Measurements from ENCODE around the gene ZFYVE21.
A peak's percentile ranks its signal among the peaks of the same experiment; 100 is the strongest.
"Not testable (repeated sequence)": the region's sequence is repeated elsewhere in the genome, so short reads cannot be mapped to it uniquely, and the experiment has no call there.

Gene ZFYVE21

GRCh38 chr14:103715052-103716000 lies at the start of gene ZFYVE21, which contains the start of gene XRCC3:
Gene ZFYVE21 (plus strand): TSS chr14:103715810. CDS start chr14:103715842, 32 bp downstream.
Gene XRCC3 (minus strand): TSS chr14:103715451. CDS start chr14:103711087, 4,364 bp downstream.
- FAIRE-seq, result peak; percentile 99

- FAIRE-seq, result no peak
These were observed 47.9 kb upstream of the ZFYVE21 start for GRCh38 chr14:103667671-103668070.

DNA sequence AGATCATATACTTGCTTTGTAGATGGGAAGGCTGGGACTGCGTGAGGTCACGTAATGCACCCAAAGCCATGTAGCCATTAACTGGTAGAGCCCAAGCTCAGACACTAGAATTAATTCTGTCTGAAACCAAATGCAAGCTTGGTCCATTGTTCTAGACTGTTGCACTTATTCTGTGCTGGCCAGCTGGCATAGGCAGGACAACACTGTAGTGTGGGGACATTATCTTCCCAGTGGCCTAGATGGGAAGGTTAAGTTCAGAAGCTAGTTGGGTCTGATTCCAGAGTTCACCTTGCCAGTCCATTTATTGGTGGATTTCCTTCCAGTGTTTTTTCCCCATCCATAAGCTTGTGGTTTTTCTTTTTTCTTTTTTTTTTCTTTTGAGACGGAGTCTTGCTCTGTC lies 47.5 kb upstream of the ZFYVE21 start:
- no peak for FAIRE-seq

DNA sequence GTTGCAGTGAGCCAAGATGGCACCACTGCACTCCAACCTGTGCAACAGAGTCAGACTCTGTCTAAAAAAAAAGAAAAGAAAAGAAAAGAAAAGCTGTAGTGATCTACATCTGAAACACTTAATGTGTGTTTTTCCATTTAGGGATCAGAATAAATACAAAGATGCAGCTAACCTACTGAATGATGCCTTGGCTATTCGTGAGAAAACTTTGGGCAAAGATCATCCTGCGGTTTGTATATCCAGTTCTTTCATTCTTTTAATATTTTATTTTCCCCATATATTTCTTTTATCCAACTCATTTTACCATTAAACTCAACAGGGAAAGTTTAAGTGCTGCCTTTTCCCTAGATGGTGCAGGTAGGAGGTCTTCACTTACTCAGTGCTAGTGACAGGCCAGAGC lies 46.2 kb upstream of the ZFYVE21 start:
- no peak for FAIRE-seq

- FAIRE-seq, result no peak
These were observed 43.7 kb upstream of the ZFYVE21 start for GRCh38 chr14:103671911-103672310.

GRCh38 chr14:103675957-103676356 lies 39.7 kb upstream of the ZFYVE21 start:
- FAIRE-seq, result no peak

DNA sequence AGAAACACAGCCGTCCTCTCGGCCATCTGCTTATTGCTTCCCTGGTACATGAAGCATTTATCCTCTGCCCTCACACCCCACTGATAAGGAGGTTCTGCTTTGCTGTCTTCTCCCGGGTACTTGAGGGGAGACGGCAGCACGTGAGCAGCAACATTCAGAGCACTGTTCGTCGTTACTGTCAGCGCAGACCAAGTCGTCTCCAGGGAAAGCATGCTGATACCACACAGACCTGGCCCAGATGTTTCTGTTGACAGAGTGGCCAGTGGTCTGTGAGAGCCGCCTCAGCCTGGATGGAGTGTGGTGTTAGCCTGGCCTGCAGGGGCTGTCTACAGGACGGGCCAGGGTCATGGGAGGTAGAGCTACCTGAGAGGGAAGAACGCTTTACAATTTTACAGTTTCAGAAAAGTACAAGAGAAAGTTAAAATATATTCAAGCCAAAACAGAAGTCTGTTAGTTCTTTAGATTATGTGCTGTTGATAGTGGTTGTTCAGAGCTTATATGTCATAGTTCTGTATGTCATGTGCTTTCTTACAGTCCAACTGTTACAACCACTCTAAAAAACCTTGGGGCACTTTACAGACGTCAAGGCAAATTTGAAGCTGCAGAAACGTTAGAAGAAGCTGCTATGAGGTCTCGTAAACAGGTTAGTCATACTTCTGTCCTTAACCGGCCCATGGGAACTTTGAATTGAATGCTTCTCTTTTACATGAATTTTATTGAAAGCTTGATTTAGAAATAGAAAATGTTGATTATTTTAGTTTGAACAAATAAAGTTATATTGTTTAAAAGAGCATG lies 38.5 kb upstream of the ZFYVE21 start:
- FAIRE-seq, result no peak

DNA sequence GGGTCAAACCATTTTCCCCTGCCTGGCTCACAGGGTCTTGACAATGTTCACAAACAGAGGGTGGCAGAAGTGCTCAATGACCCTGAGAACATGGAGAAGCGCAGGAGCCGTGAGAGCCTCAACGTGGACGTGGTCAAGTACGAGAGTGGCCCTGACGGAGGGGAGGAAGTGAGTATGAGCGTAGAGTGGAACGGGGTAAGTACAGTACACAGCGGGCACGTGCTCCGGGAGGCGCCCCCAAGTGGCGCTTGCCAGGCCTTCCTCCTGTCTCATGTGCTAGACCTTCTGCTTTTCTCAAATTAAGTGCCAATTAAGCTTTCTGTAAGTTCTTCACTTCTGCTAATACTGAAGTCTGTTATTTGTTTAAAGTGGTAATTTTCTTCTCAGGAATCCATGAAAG lies 36.3 kb upstream of the ZFYVE21 start:
- no peak for FAIRE-seq

DNA sequence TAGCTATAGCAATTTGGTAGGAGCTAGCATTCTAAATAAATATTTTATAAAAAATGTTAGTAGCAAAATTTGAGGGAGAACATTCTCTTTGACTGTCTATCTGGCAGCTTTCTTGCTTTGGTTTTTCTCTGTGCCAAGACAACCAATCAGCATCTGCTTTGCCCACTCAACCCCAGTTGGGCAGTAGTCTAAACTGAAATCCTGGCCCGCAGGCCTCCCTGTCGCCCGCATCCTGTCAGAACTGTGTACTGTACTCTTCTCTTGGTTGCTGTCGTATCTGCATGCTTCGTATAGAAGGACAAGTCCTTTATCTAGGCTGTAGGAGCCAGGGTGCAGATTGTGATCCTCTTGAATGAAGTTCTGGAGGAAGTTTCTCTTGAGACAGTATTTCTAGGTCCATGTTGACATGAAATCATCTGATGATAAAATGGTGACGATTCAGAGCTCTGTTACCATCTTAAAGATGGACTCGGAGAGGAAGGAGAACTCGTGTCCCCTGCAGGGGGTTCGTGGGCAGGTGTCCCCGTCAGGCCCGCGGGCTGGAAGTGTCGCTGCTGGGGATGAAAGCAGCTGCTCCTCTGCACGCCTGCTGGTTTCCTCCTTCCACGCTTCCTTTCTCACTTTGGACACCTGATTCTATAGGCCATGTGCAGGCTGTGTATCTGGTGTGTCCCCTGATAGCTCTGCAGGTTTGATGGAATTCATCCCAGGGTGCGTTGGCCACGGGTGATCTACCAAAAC lies 34.9 kb upstream of the ZFYVE21 start:
- no peak for FAIRE-seq

- no peak for FAIRE-seq
These were observed 32.5 kb upstream of the ZFYVE21 start for GRCh38 chr14:103683139-103683538.

GRCh38 chr14:103684471-103684870 lies 31.1 kb upstream of the ZFYVE21 start:
- FAIRE-seq, result no peak

DNA sequence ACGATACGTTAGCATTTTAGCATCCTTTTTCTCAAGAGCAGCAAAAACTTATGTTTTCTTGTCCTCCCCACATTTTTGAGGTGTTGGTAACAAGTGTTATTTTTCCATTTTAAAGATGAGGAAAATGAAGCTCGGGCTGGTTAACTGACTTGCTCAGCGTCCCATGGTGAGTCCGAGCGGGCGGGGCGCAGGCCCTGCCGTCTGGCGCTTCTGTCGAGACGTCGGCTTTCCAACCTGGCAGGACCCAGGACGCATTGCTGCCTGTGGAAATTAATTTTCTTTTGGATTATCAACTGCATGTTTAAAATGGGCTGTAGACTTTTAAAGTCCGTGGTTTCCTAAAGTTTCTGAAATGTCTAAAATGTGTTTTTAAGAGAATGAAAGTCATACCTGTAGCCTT lies 30.7 kb upstream of the ZFYVE21 start:
- no peak for FAIRE-seq

- FAIRE-seq, result no peak
These were observed 30.1 kb upstream of the ZFYVE21 start for GRCh38 chr14:103685276-103686211.

DNA sequence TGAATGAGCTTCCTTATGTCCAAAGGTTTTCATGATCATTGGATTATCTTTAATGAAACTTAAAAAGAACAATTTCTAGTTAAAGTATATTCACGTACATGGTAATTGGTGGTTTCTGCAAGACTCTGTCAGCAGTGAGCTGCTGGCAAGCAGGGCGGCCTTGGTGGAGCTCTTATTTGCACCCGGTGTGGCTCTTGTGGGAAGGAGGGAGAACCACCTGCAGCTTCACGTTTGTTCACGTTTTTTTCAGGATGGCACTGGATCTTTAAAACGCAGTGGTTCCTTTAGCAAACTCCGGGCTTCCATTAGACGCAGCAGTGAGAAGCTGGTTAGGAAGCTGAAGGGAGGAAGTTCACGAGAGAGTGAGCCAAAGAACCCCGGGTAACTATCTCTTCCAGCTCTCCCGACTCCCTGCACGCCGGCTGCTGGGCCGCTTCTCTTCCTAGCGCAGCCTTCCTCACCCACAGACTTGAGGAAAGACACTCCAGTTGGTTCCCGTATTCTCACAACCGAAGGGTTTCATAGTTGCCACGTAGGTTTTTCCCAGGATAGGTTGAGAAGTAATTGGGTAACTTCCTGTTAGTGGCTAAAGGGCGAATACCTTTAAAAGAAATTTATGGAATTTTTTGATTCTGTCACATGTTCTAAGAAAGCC lies 28.7 kb upstream of the ZFYVE21 start:
- no peak for FAIRE-seq

DNA sequence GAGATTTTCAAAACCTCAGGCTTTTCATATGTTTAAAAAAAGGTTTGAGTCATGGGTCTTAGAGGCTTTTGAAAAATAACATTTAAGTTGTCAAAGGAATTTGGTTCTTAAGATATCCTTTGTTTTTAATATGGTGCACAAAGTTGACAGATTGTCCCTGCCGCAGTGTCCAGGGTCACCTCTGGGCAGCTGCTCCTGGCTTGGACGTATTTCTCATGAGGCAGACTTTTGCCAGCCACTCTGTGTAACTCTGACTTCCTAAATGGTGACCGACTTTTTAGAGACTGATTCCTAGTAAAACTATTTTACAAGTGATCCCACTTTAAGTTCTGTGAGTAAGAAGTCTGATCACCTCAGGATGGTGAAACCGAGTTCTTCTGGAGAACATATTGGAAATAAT lies 27.9 kb upstream of the ZFYVE21 start:
- no peak for FAIRE-seq

DNA sequence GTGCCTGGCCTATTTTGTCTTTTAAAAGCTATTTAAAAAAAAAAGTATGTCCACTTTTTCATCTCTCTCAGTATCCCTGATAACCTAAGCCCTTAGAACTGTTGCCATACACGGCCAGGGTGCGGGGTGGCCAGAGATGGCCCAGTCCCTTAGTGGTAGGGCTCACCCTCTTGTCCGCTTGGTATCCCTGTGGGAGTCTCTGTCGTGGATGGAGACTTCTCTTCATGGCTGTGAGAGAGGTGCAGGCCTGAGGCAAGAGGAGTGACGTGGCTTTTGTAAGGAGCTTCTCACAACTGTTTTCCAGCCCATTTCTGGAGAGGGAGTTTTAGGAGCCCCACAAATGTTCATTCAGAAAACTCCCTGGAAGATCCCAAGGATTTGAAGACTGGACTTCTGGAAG lies 27.2 kb upstream of the ZFYVE21 start:
- FAIRE-seq, result no peak

DNA sequence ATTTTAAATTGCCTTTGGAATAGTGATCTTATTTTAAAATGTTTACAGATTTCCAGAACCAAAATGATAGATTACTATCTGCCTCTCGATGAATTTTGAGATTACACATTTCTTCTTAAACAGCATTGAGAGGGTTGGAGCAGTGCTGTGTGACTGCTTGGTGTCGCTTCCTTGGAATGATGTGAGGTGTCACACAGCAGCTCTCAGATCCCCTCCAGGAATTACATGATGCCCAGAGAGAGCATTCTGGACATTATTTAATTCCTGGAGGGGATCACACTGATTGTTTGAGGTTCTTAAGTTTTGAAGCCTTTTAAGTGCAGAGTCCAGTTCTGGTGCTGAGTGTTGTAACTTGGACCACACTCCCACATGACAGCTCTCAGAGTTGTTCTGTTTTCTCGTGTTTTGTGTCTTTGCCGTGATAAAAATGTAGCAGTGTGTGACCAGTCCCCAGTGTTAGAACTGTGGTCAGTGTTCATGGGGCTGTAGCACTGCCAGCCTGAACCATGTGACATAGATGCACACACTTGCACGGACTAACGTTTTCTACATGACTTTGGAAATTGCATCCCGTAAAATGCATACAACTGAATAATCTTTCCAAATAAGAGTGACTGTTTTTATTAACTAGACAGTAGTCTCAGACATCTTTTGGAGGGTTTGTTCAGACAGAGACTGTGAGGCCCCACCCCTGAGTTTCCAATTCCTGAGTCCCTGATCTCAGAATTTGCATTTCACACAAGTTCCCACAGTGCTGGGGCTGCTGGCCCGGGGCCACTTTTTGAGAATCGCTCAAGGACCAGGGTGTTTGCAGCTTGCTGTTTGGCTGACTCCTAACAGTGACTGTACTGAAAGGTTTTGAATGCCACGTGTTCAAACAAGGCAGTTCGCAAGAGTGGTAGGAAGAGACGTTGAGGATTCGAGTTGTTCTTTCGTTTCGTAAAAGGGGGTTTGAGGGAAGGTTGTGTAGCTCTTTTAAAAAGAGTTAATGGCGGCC lies 26.4 kb upstream of the ZFYVE21 start:
- no peak for FAIRE-seq

DNA sequence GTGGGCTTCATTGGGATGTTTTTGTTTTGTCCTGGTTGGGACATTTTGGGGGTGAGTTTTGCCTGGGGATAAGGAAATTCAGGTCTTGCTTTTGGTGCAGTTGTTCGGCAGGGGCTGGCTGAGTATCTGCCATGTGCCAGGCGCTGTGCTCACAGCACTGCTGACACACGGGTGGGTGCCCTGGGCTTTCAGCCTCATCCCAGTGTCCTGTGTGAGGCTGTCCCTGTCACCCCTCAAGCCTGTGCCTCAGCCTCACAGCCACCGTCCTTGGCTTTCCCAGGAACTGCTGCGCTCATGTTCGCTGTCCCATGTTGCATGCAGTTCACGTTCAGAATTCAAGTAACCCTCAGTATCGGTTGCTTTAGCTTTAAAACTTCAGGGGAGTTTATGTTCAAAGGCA lies 25.3 kb upstream of the ZFYVE21 start:
- no peak for FAIRE-seq

DNA sequence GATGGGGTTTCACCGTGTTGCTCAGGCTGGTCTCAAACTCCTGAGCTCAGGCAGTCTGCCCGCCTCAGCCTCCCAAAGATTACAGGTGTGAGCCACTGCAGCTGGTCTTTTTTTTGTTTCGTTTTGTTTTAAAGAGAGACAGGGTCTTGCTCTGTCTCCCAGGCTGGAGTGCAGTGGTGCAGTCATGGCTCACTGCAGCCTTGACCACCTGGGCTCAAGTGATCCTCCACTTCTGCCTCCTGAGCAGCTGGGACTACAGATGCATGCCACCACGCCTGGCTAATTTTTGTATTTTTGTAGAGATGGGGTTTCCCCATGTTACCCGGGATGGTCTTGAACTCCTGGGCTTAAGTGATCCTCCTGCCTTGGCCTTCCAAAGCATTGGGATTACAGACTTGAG lies 24.0 kb upstream of the ZFYVE21 start:
- FAIRE-seq, result not testable (repeated sequence)

- no peak for FAIRE-seq
These were observed 23.5 kb upstream of the ZFYVE21 start for GRCh38 chr14:103692159-103692558.
